Measurements from ENCODE around the gene SMO. TPM values are rescaled to one million over a fixed set of nuclear protein-coding genes. Genes with fewer than 3 reads are reported as not detected.

SMO gene
- total and polyA plus RNA-seq, 2 experiments from 2014 or later, result 13.1 to 61.5 TPM

GRCh38 chr7:129144095-129144833, 44.2 kb upstream of the SMO start, which contains the start of gene TSPAN33:
Gene TSPAN33 (plus strand): TSS chr7:129144707. CDS start chr7:129144981, 274 bp downstream.
- peak; percentile 96 for ATAC-seq
- H3F3A ChIP-seq (replicated peaks; ENCODE audit: low read depth), result no peaks in the 10 kb centered on the region
- peak within 1 kb of the TSS; percentile 91 for H2AFZ ChIP-seq

More at GRCh38 chr7:129144095-129144833, 44.2 kb upstream of the SMO start, which contains the start of gene TSPAN33:
- Histone ChIP-seq H3K27ac (ENCODE audit: low read depth) (no peak within 1 kb of the TSS), H3K9me2 (ENCODE audit: insufficient read depth) (no peaks in the 10 kb centered on the region), H3K27me3 (ENCODE audit: insufficient read depth) (peaks cover 11% of the 10 kb centered on the region), H3K36me3 (ENCODE audit: insufficient read depth) (no peaks in the 10 kb centered on the region), H4K20me1 (replicated peaks; ENCODE audit: insufficient read depth) (no peaks in the 10 kb centered on the region), H3K4me2 (peak within 1 kb of the TSS; percentile 99), H3K79me2 (replicated peaks; ENCODE audit: insufficient read depth) (peaks cover 3% of the 10 kb centered on the region), H3K4me3 (peak within 1 kb of the TSS; percentile 61), H3K4me1 (ENCODE audit: insufficient read depth) (no peaks in the 10 kb centered on the region)
- Mint-ChIP-seq H3K4me3 (peak within 1 kb of the TSS; percentile 85), H3K9me3 (no peaks in the 10 kb centered on the region; the same call in 2 of the 3 replicates), H3K36me3 (ENCODE audit: low read depth) (no peaks in the 10 kb centered on the region; the same call in 2 of the 3 replicates), H3K27me3 (ENCODE audit: insufficient read depth, low read depth, poor library complexity) (peaks cover 14% of the 10 kb centered on the region), H3K27ac (no peak within 1 kb of the TSS), H3K4me1 (peaks cover 13% of the 10 kb centered on the region)
- TF ChIP-seq, protein P1, sequence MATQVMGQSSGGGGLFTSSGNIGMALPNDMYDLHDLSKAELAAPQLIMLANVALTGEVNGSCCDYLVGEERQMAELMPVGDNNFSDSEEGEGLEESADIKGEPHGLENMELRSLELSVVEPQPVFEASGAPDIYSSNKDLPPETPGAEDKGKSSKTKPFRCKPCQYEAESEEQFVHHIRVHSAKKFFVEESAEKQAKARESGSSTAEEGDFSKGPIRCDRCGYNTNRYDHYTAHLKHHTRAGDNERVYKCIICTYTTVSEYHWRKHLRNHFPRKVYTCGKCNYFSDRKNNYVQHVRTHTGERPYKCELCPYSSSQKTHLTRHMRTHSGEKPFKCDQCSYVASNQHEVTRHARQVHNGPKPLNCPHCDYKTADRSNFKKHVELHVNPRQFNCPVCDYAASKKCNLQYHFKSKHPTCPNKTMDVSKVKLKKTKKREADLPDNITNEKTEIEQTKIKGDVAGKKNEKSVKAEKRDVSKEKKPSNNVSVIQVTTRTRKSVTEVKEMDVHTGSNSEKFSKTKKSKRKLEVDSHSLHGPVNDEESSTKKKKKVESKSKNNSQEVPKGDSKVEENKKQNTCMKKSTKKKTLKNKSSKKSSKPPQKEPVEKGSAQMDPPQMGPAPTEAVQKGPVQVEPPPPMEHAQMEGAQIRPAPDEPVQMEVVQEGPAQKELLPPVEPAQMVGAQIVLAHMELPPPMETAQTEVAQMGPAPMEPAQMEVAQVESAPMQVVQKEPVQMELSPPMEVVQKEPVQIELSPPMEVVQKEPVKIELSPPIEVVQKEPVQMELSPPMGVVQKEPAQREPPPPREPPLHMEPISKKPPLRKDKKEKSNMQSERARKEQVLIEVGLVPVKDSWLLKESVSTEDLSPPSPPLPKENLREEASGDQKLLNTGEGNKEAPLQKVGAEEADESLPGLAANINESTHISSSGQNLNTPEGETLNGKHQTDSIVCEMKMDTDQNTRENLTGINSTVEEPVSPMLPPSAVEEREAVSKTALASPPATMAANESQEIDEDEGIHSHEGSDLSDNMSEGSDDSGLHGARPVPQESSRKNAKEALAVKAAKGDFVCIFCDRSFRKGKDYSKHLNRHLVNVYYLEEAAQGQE (IDR thresholded peaks at IDR 0.05; ENCODE audit: unreplicated experiment), result no peak
- no peak for TF ChIP-seq EZH2 (IDR thresholded peaks at IDR 0.05; ENCODE audit: low read depth, unreplicated experiment)
- TF ChIP-seq ZNF462 (CRISPR knock-in tag; IDR thresholded peaks at IDR 0.05), result no peak
- TF ChIP-seq, protein P2, sequence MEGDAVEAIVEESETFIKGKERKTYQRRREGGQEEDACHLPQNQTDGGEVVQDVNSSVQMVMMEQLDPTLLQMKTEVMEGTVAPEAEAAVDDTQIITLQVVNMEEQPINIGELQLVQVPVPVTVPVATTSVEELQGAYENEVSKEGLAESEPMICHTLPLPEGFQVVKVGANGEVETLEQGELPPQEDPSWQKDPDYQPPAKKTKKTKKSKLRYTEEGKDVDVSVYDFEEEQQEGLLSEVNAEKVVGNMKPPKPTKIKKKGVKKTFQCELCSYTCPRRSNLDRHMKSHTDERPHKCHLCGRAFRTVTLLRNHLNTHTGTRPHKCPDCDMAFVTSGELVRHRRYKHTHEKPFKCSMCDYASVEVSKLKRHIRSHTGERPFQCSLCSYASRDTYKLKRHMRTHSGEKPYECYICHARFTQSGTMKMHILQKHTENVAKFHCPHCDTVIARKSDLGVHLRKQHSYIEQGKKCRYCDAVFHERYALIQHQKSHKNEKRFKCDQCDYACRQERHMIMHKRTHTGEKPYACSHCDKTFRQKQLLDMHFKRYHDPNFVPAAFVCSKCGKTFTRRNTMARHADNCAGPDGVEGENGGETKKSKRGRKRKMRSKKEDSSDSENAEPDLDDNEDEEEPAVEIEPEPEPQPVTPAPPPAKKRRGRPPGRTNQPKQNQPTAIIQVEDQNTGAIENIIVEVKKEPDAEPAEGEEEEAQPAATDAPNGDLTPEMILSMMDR (conservative IDR thresholded peaks at IDR 0.05; ENCODE audit: low read depth in 2 of 2), result no peak
- TF ChIP-seq POLR2AphosphoS5 (IDR thresholded peaks at IDR 0.05; ENCODE audit: low read depth), result peak; percentile 82
- peak; percentile 96 for DNase-seq (ENCODE audit: low spot score)

Measured in GM23338 (cell line).